Cerebellar nuclear complex (tissue), 1 donor: ENCODE measurements around the gene PIEZO1.

Source experiments
- DNase-seq, 2 experiments: peaks; one replicate each; lab custom pipeline; 2025; lab: John Stamatoyannopoulos, UW

The PIEZO1 gene

GRCh38 chr16:88733630-88734360, 51.2 kb downstream of the PIEZO1 start:
- DNase-seq: no peak

DNA sequence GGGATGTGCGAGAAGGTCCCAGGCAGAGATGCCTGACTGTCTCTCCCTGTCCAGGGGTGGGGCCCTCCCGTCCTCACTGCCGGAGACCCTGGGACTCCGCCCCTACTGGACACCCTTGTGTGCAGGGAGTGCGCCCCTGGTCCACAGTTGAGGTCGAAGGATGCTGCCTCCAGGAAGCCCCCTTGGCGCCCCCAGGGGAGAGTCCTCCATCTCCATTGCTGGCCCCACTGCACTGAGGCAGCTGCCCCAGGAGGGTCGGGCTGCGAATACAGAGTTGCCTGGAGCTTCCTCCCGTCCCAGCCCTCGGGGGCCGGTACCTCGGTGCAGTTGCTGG, 52.1 kb downstream of the PIEZO1 start:
- no peak for DNase-seq

- no peak for DNase-seq
These were observed 52.7 kb downstream of the PIEZO1 start for GRCh38 chr16:88732172-88732960.

DNA sequence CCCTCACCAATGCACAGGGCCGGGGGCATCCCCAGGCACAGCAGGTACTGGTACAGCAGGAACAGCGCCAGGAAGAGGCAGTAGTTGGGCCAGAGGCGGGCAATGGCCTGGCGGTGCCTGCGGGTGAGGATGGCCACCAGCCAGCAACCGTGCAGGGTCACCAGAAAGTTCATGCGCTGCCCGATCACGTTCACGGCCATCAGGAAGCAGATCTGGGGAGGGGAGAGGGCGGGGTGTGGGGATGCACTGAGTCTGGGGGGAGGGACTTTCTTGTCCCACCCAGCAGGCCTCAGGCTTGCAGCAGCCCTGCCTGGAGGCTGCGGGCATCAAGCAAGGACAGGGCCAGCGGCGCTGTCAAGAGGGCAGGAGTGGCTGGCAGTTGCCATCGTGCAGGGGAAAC, 53.3 kb downstream of the PIEZO1 start:
- no peak for DNase-seq

DNA sequence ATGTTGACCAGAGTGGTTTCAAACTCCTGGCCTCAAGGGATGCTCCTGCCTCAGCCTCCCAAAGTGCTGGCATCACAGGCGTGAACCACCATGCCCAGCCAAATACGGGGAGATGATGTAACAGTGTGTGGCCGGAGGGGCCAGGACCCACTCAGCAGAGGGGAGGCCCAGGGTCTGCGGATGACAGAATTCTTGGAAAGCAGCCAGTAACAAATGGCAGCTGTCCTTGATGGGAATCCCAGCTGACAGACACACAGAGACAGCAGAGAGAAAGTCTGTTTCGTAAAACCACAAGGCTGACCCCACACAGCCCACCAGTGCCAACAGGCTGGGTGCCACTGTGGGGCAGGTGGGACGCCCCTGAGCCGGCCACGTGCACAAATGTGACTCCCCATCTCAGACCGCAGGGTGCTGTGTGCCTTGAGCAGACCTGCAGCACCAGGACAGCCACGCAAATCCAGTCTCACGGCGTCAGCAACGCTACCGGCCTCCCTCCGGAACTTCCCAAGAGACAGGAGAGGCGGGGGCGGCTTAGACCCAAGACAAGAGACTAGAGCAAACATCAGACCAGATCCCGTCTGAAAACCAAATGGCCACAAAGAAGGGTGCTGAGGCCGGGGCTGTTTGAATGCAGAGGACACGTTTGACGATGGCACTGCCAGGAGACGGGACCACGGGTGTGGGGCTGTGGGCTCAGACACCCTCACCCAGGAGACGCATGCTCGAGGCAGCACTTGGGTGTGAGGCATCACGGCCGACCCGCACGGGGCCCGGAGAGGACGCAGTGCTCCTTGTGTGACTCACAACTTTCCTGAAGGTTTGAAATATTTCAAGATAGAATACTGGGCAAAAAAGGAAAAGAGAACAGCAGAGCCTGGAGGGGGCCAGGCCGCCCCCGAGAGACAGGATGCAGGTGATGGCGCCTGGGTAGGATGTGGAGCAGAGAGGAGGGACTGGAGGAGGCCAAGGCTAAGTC, 54.1 kb downstream of the PIEZO1 start:
- no peak for DNase-seq

DNA sequence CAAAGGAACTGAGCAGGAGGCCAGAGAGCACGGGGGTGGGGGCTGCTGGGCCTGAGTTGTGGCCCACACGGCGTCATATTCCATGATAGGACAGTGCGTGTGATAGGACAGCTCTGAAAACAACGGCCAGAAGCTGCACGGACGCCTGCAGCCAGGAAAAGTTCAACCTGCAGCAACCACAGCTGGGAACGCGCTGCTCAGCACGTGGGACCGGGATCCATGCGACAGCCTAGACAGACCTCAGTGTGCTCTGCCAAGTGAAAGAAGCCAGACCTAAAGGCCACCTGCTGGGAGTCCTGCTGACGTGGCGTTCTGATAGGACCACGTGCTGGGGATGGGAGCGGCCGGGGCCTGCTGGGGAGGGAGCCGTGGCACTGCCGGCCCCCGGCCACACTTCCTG, 57.1 kb downstream of the PIEZO1 start:
- no peak for DNase-seq

DNA sequence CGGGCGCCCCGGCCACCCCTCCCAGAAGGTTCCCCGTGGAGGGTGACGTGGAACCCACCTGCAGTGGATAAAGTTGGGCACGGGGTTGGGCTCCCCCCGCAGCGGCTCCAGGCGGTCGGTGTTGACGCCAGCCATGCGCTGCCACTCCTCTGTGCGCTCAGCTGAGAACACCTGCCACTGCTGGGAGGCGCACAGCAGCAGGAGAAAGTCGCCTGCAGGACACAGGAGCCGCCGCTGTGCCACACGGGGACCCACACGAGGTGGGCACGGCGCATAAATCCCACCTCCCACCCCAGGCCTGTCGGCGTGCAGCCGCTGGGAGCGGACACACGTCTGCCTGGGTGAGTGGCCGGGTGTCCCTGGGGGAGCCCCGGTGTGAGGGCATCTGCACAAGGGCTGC, 58.0 kb downstream of the PIEZO1 start:
- DNase-seq: no peak

DNA sequence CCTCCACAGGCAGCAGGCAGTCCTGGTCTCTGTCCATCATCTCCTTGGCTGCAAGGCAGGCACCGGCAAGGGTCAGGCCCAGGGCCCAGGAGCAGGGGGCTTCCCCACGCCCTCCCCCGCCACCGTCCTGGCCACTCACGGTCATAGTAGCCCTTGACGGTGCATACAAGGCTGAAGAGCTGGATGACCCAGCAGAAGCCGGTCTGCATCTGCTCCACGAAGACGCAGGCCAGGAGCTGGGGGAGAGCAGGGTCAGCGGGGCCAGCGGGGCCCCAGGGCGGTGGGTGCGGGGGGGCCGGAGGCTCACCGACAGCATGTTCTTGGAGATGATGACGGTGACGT, 58.6 kb downstream of the PIEZO1 start:
- no peak for DNase-seq

DNA sequence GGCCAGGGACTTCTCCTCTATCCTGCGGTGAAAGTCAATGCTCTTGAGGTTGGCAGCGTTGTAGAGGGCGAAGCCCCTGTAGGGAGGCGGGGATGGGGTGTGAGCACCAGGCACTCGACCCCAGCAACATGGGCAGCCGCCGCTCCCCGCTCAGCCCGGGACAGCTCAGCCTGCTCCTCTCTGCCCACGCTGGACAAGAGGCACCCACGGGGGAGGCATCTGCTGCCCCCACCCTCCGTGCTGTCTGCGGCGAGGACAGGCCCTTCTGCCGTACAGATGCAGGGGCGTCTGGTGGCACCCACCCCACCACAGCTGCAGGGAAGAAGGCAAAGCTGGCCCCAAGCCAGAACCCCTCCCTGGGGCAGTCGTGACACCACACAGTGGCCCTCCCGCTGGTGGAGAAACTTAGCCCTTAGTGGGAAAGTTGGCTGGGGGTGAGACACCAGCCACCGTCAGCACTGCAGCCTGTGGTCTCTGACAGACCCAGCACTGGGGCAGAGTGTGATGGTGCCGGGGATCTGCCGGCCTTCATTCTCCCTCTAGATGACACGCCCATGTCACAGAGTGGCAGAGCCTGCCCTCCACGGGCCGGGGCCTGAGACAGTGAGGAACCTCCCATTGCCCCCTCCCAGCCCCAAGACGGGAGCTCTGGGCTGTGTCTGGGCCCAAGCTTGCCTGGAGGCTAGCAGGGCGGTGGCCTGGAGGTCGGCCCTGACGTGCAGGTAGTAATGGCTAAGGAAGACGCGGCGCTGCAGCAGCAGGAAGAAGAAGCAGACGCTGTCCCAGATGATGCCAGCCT, 59.2 kb downstream of the PIEZO1 start:
- DNase-seq: no peak

- DNase-seq: no peak
These were observed 60.0 kb downstream of the PIEZO1 start for GRCh38 chr16:88724855-88725555.

DNA sequence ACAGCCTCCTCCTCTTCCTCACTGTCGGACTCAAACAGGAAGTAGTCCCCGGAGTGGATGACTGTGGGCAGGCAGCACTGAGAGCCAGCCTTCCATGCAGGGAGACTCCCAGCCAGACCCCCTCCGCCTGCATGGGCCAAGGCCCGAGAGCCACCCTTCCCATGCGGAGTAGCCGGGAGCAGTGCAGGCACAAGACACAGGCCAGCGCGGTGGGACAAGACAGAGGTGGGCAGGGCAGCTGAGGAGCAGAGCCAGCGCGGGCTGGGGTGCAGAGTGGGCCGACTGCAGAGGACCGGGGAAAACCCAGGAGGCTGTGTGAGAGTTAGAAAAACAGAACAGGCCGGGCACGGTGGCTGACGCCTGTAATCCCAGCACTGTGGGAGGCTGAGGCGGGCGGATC, 61.1 kb downstream of the PIEZO1 start:
- DNase-seq: no peak

- no peak for DNase-seq
These were observed 61.5 kb downstream of the PIEZO1 start for GRCh38 chr16:88723507-88723887.

DNA sequence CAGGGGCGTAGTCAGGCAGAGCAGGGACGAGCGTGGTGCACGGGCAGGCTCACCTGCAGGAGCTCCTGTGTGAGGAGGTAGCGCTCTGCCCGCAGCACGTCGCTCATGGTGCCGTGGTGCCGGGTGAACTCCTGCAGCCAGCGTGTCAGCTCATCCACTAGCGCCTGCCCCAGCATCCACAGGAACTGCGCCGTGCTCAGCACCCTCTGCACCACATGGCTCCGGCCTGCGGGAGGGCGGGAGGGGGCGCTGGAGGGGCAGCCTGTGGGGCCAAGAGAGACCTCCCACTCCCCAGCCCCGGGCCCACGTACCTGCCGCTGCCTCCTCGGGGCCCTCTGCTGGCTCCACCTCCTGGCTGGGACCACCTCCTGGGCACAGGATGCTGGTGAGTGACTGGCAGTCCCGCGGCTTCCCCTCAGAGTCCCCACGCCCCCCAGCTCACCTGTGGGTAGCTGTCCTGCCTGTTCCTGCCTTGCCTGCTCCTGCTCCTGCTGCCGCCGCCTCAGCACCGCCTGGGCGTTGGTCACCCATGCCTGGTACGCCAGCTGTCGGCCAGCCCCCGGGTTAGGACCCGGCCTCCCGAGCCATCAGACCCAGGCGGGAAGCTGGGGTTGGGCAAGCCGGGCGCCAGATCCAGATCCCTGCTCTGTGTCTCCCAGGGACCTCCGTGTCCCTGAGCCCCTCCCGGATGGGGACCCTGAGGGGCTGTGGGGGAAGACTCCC, 62.1 kb downstream of the PIEZO1 start:
- no peak for DNase-seq

- no peak for DNase-seq
These were observed 62.9 kb downstream of the PIEZO1 start for GRCh38 chr16:88721815-88722755.

GRCh38 chr16:88721236-88721635, 63.8 kb downstream of the PIEZO1 start:
- no peak for DNase-seq

DNA sequence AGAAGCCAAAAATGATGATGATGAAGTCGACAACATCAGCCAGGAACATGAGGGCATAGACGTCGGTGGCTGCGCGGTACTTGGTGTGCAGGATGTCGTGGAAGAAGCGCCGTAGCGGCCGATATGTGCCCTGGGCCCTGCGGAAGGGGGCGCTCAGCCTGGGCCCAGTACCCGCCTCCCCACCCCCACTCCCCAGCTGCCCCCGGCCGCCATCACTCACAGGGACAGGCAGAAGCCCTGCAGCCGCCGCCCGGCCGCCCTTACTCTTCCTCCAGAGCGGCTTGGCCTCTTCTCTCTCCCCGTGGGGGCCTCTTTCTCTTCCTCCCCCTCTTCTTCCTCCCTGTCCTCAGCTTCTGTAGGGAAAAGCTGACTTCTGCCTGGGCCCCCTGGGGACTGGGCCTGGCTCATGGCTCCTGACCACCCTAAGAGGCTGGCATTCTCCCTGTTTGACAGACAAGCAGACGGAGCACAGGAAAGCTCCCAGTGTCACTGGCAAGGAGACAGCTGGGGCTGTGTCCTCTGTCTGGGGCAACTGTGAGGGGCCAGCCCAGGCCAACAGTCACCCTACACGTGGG, 64.5 kb downstream of the PIEZO1 start:
- no peak for DNase-seq

GRCh38 chr16:88719933-88720296, 65.1 kb downstream of the PIEZO1 start:
- no peak for DNase-seq

DNA sequence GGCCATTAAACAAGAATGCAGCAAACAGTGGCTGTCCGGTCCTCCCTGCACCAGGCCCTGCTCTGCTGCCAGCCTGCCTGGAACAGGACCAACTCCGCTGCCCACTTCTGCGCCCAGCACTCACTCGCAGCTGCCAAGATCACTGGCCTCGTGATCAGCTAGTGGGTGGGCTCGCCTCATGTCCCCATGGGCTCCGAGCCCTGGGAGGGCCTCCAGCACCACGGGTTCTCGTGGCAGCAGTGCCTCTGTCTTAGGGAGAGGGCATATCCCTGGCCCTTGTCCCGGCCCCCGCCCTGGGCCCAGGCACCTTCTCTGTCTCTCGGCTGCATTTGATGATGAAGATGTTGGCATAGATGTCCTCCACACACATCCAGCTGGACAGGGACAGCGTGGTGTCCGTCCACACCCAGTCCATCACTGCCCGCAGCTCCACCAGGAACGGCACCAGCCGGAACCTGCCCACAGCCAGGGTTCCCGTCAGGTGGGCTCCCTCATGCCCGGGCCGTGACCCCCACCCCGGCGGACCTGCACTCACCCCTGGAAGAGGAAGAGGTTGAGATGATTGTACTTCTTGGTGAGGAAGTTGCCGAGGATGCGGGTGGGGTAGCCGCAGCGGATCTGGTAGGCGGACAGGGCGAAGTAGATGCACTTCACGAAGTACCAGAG, 65.6 kb downstream of the PIEZO1 start:
- DNase-seq: no peak

GRCh38 chr16:88718178-88718577, 66.8 kb downstream of the PIEZO1 start:
- no peak for DNase-seq
